Muscle layer of duodenum (tissue), 2 donors: ENCODE results near the gene AKAP7.
A peak's percentile ranks its signal among the peaks of the same experiment; 100 is the strongest.

ENCODE experiments used
- H3K27ac ChIP-seq: one replicate; pipeline ENCODE4 v1.7.0; 2013; ENCODE audit warnings: mild to moderate bottlenecking, low read length
- H3K27me3 ChIP-seq: one replicate; pipeline ENCODE4 v1.7.0; 2013; ENCODE audit warnings: low read depth, mild to moderate bottlenecking, control low read depth, low read length
- H3K36me3 ChIP-seq, 2 donors: one replicate each; pipeline ENCODE4 v1.7.0; 2013; ENCODE audit warnings: low read length in 2 of 2, control low read depth in 1 of 2, mild to moderate bottlenecking in 1 of 2; ENCODE audit not compliant: insufficient read depth in 2 of 2, control insufficient read depth in 1 of 2
- H3K4me1 ChIP-seq, 2 donors: one replicate each; pipeline ENCODE4 v1.7.0; 2013; ENCODE audit warnings: low read length in 2 of 2, mild to moderate bottlenecking in 2 of 2, control low read depth in 1 of 2, moderate library complexity in 1 of 2; ENCODE audit not compliant: insufficient read depth in 2 of 2, control insufficient read depth in 1 of 2
- H3K4me3 ChIP-seq, 2 donors: one replicate each; pipeline ENCODE4 v1.7.0; 2013; ENCODE audit warnings: low read length in 2 of 2, low read depth in 1 of 2, mild to moderate bottlenecking in 1 of 2
- H3K9me3 ChIP-seq, 2 donors: one replicate each; pipeline ENCODE4 v1.7.0; 2013; ENCODE audit warnings: low read length in 2 of 2, control low read depth in 1 of 2, mild to moderate bottlenecking in 1 of 2; ENCODE audit not compliant: control insufficient read depth in 1 of 2
- donor health status: healthy.

The AKAP7 gene

GRCh38 chr6:131226459-131227157 is 91.3 kb downstream of the AKAP7 start:
- Histone ChIP-seq H3K27ac (no peak overlapping the region), H3K4me3 (no peak overlapping the region), H3K27me3 (no peaks in the 10 kb centered on the region), H3K36me3 (no peaks in the 10 kb centered on the region), H3K9me3 (no peaks in the 10 kb centered on the region), H3K4me1 (no peaks in the 10 kb centered on the region)

GRCh38 chr6:131227158-131227543 is 91.9 kb downstream of the AKAP7 start:
- Histone ChIP-seq H3K4me1 (no peaks in the 10 kb centered on the region), H3K27me3 (no peaks in the 10 kb centered on the region), H3K4me3 (no peak overlapping the region), H3K27ac (no peak overlapping the region), H3K36me3 (no peaks in the 10 kb centered on the region), H3K9me3 (no peaks in the 10 kb centered on the region)

GRCh38 chr6:131231103-131231502 is 95.8 kb downstream of the AKAP7 start:
- Histone ChIP-seq H3K27me3 (no peaks in the 10 kb centered on the region), H3K4me3 (no peak overlapping the region), H3K9me3 (no peaks in the 10 kb centered on the region), H3K4me1 (no peaks in the 10 kb centered on the region), H3K36me3 (no peaks in the 10 kb centered on the region), H3K27ac (no peak overlapping the region)

GRCh38 chr6:131231891-131232290 is 96.6 kb downstream of the AKAP7 start:
- Histone ChIP-seq H3K27me3 (no peaks in the 10 kb centered on the region), H3K36me3 (no peaks in the 10 kb centered on the region), H3K4me3 (no peak overlapping the region), H3K9me3 (no peaks in the 10 kb centered on the region), H3K27ac (no peak overlapping the region), H3K4me1 (no peaks in the 10 kb centered on the region)

GRCh38 chr6:131244942-131245341 is 109.7 kb downstream of the AKAP7 start:
- no peak overlapping the region for H3K4me3 ChIP-seq
- H3K4me1 ChIP-seq = no peaks in the 10 kb centered on the region
- no peak overlapping the region for H3K27ac ChIP-seq
- H3K27me3 ChIP-seq = no peaks in the 10 kb centered on the region
- H3K9me3 ChIP-seq = no peaks in the 10 kb centered on the region
- no peaks in the 10 kb centered on the region for H3K36me3 ChIP-seq

- Histone ChIP-seq H3K9me3 (no peaks in the 10 kb centered on the region), H3K4me1 (peaks cover 7 to 16% of the 10 kb centered on the region in 2 donors), H3K36me3 (no peaks in the 10 kb centered on the region), H3K27me3 (no peaks in the 10 kb centered on the region), H3K27ac (peak overlapping the region; percentile 68), H3K4me3 (peak overlapping the region; percentile 65 to 81)
Measured at GRCh38 chr6:131250122-131250521, 114.9 kb downstream of the AKAP7 start.

GRCh38 chr6:131250936-131251335 is 115.7 kb downstream of the AKAP7 start:
- Histone ChIP-seq H3K4me3 (peak overlapping the region; percentile 65 to 81), H3K27me3 (no peaks in the 10 kb centered on the region), H3K9me3 (no peaks in the 10 kb centered on the region), H3K27ac (peak overlapping the region; percentile 68), H3K36me3 (no peaks in the 10 kb centered on the region), H3K4me1 (peaks cover 7 to 16% of the 10 kb centered on the region in 2 donors)

GRCh38 chr6:131251590-131252199 is 116.4 kb downstream of the AKAP7 start:
- Histone ChIP-seq H3K36me3 (no peaks in the 10 kb centered on the region), H3K4me3 (peak overlapping the region; percentile 65 to 81), H3K4me1 (peaks cover 7 to 16% of the 10 kb centered on the region in 2 donors), H3K9me3 (no peaks in the 10 kb centered on the region), H3K27ac (no peak overlapping the region), H3K27me3 (no peaks in the 10 kb centered on the region)

GRCh38 chr6:131255434-131255833 is 120.2 kb downstream of the AKAP7 start:
- H3K36me3 ChIP-seq = no peaks in the 10 kb centered on the region
- no peaks in the 10 kb centered on the region for H3K9me3 ChIP-seq
- H3K27me3 ChIP-seq = no peaks in the 10 kb centered on the region
- no peak overlapping the region for H3K27ac ChIP-seq
- H3K4me1 ChIP-seq = peaks cover 5 to 16% of the 10 kb centered on the region in 2 donors
- no peak overlapping the region for H3K4me3 ChIP-seq

- no peaks in the 10 kb centered on the region for H3K36me3 ChIP-seq
- H3K9me3 ChIP-seq = no peaks in the 10 kb centered on the region
- no peak overlapping the region for H3K27ac ChIP-seq
- no peak overlapping the region for H3K4me3 ChIP-seq
- peaks cover under 1 to 15% of the 10 kb centered on the region in 2 donors for H3K4me1 ChIP-seq
- H3K27me3 ChIP-seq = no peaks in the 10 kb centered on the region
Measured at GRCh38 chr6:131255911-131256310, 120.6 kb downstream of the AKAP7 start.

- H3K36me3 ChIP-seq = no peaks in the 10 kb centered on the region
- H3K9me3 ChIP-seq = no peaks in the 10 kb centered on the region
- no peaks in the 10 kb centered on the region for H3K27me3 ChIP-seq
- H3K27ac ChIP-seq = no peak overlapping the region
- H3K4me1 ChIP-seq = peaks cover 0 to 4% of the 10 kb centered on the region in 2 donors
- no peak overlapping the region for H3K4me3 ChIP-seq
Measured at GRCh38 chr6:131257104-131257503, 121.8 kb downstream of the AKAP7 start.
